HEK293T (cell line): ENCODE measurements around the gene STK24.

Experiments used
- BHLHE40 ChIP-seq: fragments of 450-650 bp; IDR thresholded peaks from 2 replicates; pipeline ENCODE4 v1.6.1; 2016; ENCODE audit warnings: mild to moderate bottlenecking, moderate library complexity, borderline replicate concordance
- CTBP1 ChIP-seq: fragments of 450-650 bp; IDR thresholded peaks from 2 replicates; pipeline ENCODE4 v1.6.1; 2016; ENCODE audit warnings: borderline replicate concordance
- ELF4 ChIP-seq: fragments of 450-650 bp; IDR thresholded peaks from 2 replicates; pipeline ENCODE4 v1.6.1; 2017; ENCODE audit warnings: antibody characterized with exemption
- FOXA1 ChIP-seq: fragments of 450-650 bp; IDR thresholded peaks from 2 replicates; pipeline ENCODE4 v1.6.1; 2016; ENCODE audit warnings: mild to moderate bottlenecking
- FOXK2 ChIP-seq: fragments of 450-650 bp; IDR thresholded peaks from 2 replicates; pipeline ENCODE4 v1.6.1; 2016; ENCODE audit warnings: mild to moderate bottlenecking
- FOXM1 ChIP-seq: fragments of 450-650 bp; IDR thresholded peaks from 2 replicates; pipeline ENCODE4 v1.6.1; 2017; ENCODE audit warnings: mild to moderate bottlenecking, borderline replicate concordance
- HDGF ChIP-seq: fragments of 450-650 bp; IDR thresholded peaks from 2 replicates; pipeline ENCODE4 v1.6.1; 2017; ENCODE audit warnings: antibody characterized with exemption, borderline replicate concordance
- L3MBTL2 ChIP-seq: fragments of 450-650 bp; conservative IDR thresholded peaks from 2 replicates; pipeline ENCODE4 v1.6.1; 2016; ENCODE audit warnings: mild to moderate bottlenecking
- LEF1 ChIP-seq: fragments of 450-650 bp; IDR thresholded peaks from 2 replicates; pipeline ENCODE4 v1.6.1; 2017; ENCODE audit warnings: mild to moderate bottlenecking, borderline replicate concordance
- SP1 ChIP-seq: fragments of 450-650 bp; IDR thresholded peaks from 2 replicates; pipeline ENCODE4 v1.6.1; 2017
- SUZ12 ChIP-seq: fragments of 450-650 bp; IDR thresholded peaks from 2 replicates; pipeline ENCODE4 v1.6.1; 2016; ENCODE audit warnings: mild to moderate bottlenecking
- TARDBP ChIP-seq: fragments of 450-650 bp; IDR thresholded peaks from 2 replicates; pipeline ENCODE4 v1.6.1; 2016
- ZNF384 ChIP-seq: fragments of 450-650 bp; IDR thresholded peaks from 2 replicates; pipeline ENCODE4 v1.6.1; 2016
- TF ChIP-seq, protein P1 (sequence below): fragments of 450-650 bp; IDR thresholded peaks from 2 replicates; pipeline ENCODE4 v1.6.1; 2016

DNA sequence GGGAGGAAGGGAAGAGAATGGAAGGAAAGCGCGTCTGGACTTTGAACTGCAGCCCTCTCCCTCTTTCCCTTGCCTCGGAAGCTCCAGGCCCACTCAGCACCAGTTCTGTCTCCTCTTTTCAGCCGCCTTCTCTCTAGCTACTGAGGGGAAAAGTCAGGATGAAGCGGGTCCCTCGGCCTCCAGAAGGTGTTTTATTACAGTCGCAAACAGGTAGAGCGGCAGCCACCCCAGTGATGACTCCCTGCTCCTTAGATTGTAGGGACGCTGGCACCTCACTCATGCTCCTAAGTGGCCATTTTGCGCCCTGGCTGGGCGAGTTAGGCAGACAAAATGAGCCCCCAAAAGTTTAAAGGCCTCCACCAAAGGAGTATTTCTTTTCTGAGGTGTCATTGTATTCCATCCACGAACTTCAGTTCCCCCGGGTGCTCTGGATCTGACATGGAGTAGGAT lies 954 bp upstream of the STK24 start:
- TF ChIP-seq FOXA1: no peak
- TF ChIP-seq SUZ12: no peak
- TF ChIP-seq ELF4: no peak
- TF ChIP-seq, protein P1, sequence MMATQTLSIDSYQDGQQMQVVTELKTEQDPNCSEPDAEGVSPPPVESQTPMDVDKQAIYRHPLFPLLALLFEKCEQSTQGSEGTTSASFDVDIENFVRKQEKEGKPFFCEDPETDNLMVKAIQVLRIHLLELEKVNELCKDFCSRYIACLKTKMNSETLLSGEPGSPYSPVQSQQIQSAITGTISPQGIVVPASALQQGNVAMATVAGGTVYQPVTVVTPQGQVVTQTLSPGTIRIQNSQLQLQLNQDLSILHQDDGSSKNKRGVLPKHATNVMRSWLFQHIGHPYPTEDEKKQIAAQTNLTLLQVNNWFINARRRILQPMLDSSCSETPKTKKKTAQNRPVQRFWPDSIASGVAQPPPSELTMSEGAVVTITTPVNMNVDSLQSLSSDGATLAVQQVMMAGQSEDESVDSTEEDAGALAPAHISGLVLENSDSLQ: no peak
- no peak for TF ChIP-seq L3MBTL2
- TF ChIP-seq TARDBP: no peak
- no peak for TF ChIP-seq HDGF
- TF ChIP-seq ZNF384: no peak
- TF ChIP-seq LEF1: no peak
- TF ChIP-seq FOXM1: no peak
- TF ChIP-seq FOXK2: no peak
- no peak for TF ChIP-seq BHLHE40
- no peak for TF ChIP-seq SP1
- no peak for TF ChIP-seq CTBP1
